HEK293 (cell line): ENCODE data around the gene SH3GL1.

Source experiments
- CTCF ChIA-PET: fragments of 350-600 bp; formaldehyde crosslinking; extraction: SDS; loops from one replicate; lab custom pipeline; 2021; ENCODE audit warnings: antibody characterized with exemption; lab: Yijun Ruan, JAX
- POLR2A ChIA-PET: fragments of 300-600 bp; formaldehyde crosslinking; extraction: SDS; loops from one replicate; lab custom pipeline; 2020; ENCODE audit warnings: antibody characterized with exemption, inconsistent platforms; lab: Yijun Ruan, JAX
- H3K27ac ChIP-seq: fragments of 200-500 bp; sonication (Bioruptor generic); 2 replicates; pipeline ENCODE4 v1.5.1; 2014; ENCODE audit warnings: low read depth, low read length, control low read depth, inconsistent platforms; ENCODE audit errors: extremely low read depth
- H3K36me3 ChIP-seq, 2 experiments: fragments of 200-500 bp in 1 of 2; sonication (Bioruptor generic) in 1 of 2; 1 replicate in 1 of 2; 2 replicates in 1 of 2; pipeline ENCODE4 v1.5.1; 2014 to 2017; ENCODE audit warnings: inconsistent platforms in 2 of 2, low read length in 2 of 2; ENCODE audit not compliant: control insufficient read depth in 2 of 2, insufficient read depth in 1 of 2
- H3K4me1 ChIP-seq: fragments of 200-500 bp; sonication (Bioruptor generic); 2 replicates; pipeline ENCODE4 v1.5.1; 2014; ENCODE audit warnings: mild to moderate bottlenecking, low read length, inconsistent platforms; ENCODE audit not compliant: control insufficient read depth, insufficient read depth
- H3K4me3 ChIP-seq: 2 replicates; pipeline ENCODE4 v1.5.1; 2011; ENCODE audit warnings: low read depth, mild to moderate bottlenecking, control low read depth, low read length, moderate library complexity
- H3K9me3 ChIP-seq: fragments of 200-500 bp; sonication (Bioruptor generic); 2 replicates; pipeline ENCODE4 v1.5.1; 2014; ENCODE audit warnings: low read depth, low read length, inconsistent platforms; ENCODE audit not compliant: control insufficient read depth, insufficient read depth
- MZF1 ChIP-seq: fragments of 450-650 bp; formaldehyde crosslinking; IDR thresholded peaks from 2 replicates; pipeline ENCODE4 v1.5.1; 2017; ENCODE audit warnings: missing biosample characterization, missing genetic modification characterization, borderline replicate concordance
- SALL2 ChIP-seq: fragments of 450-650 bp; formaldehyde crosslinking; IDR thresholded peaks from 2 replicates; pipeline ENCODE4 v1.5.0; 2017; ENCODE audit warnings: missing biosample characterization, mild to moderate bottlenecking, missing genetic modification characterization, borderline replicate concordance
- SP7 ChIP-seq: fragments of 450-650 bp; formaldehyde crosslinking; IDR thresholded peaks from 2 replicates; pipeline ENCODE4 v1.5.1; 2016; ENCODE audit warnings: missing biosample characterization, missing genetic modification characterization
- TRIM28 ChIP-seq: IDR thresholded peaks from 2 replicates; pipeline ENCODE4 v1.6.1; 2011; ENCODE audit warnings: low read length, control low read depth, borderline replicate concordance
- ZBTB21 ChIP-seq: fragments of 450-650 bp; formaldehyde crosslinking; IDR thresholded peaks from 2 replicates; pipeline ENCODE4 v1.5.1; 2017; ENCODE audit warnings: missing biosample characterization, missing genetic modification characterization
- ZBTB48 ChIP-seq: fragments of 450-650 bp; formaldehyde crosslinking; IDR thresholded peaks from 2 replicates; pipeline ENCODE4 v1.5.1; 2016; ENCODE audit warnings: missing biosample characterization, missing genetic modification characterization
- ZBTB6 ChIP-seq: fragments of 450-650 bp; formaldehyde crosslinking; IDR thresholded peaks from 2 replicates; pipeline ENCODE4 v1.5.1; 2017; ENCODE audit warnings: missing biosample characterization, missing genetic modification characterization
- ZIC2 ChIP-seq: fragments of 450-650 bp; formaldehyde crosslinking; IDR thresholded peaks from 2 replicates; pipeline ENCODE4 v1.5.1; 2016; ENCODE audit warnings: missing biosample characterization, missing genetic modification characterization
- ZNF18 ChIP-seq: fragments of 450-650 bp; formaldehyde crosslinking; IDR thresholded peaks from 2 replicates; pipeline ENCODE4 v1.5.1; 2016; ENCODE audit warnings: missing biosample characterization, missing genetic modification characterization
- ZNF221 ChIP-seq: fragments of 450-650 bp; formaldehyde crosslinking; IDR thresholded peaks from 2 replicates; pipeline ENCODE4 v1.5.1; 2017; ENCODE audit warnings: missing biosample characterization, missing genetic modification characterization, borderline replicate concordance
- ZNF23 ChIP-seq: fragments of 450-650 bp; formaldehyde crosslinking; IDR thresholded peaks from 2 replicates; pipeline ENCODE4 v1.5.1; 2016; ENCODE audit warnings: missing biosample characterization, missing genetic modification characterization, borderline replicate concordance
- ZNF266 ChIP-seq: fragments of 450-650 bp; formaldehyde crosslinking; IDR thresholded peaks from 2 replicates; pipeline ENCODE4 v1.5.1; 2016; ENCODE audit warnings: missing biosample characterization, missing genetic modification characterization, low read depth
- ZNF341 ChIP-seq: fragments of 450-650 bp; formaldehyde crosslinking; IDR thresholded peaks from 2 replicates; pipeline ENCODE4; 2016; ENCODE audit warnings: low read depth, missing biosample characterization, missing genetic modification characterization
- ZNF473 ChIP-seq: fragments of 450-650 bp; formaldehyde crosslinking; IDR thresholded peaks from 2 replicates; pipeline ENCODE4 v1.5.1; 2017; ENCODE audit warnings: missing biosample characterization, missing genetic modification characterization
- ZNF510 ChIP-seq: fragments of 450-650 bp; formaldehyde crosslinking; IDR thresholded peaks from 2 replicates; pipeline ENCODE4 v1.5.1; 2018; ENCODE audit warnings: mild to moderate bottlenecking, missing genetic modification characterization, missing biosample characterization; ENCODE audit not compliant: insufficient replicate concordance
- ZNF596 ChIP-seq: fragments of 450-650 bp; IDR thresholded peaks from 2 replicates; pipeline ENCODE4 v1.5.0; 2018; ENCODE audit warnings: missing biosample characterization, mild to moderate bottlenecking, missing genetic modification characterization, moderate library complexity
- ZNF600 ChIP-seq: fragments of 450-650 bp; formaldehyde crosslinking; IDR thresholded peaks from 2 replicates; pipeline ENCODE4 v1.5.1; 2016; ENCODE audit warnings: missing biosample characterization, missing genetic modification characterization
- ZNF623 ChIP-seq: fragments of 450-650 bp; formaldehyde crosslinking; IDR thresholded peaks from 2 replicates; pipeline ENCODE4 v1.5.1; 2016; ENCODE audit warnings: missing biosample characterization, missing genetic modification characterization
- ZNF707 ChIP-seq: fragments of 450-650 bp; formaldehyde crosslinking; IDR thresholded peaks from 2 replicates; pipeline ENCODE4 v1.5.1; 2016; ENCODE audit warnings: missing biosample characterization, missing genetic modification characterization
- ZNF792 ChIP-seq: fragments of 450-650 bp; formaldehyde crosslinking; IDR thresholded peaks from 2 replicates; pipeline ENCODE4 v1.5.1; 2016; ENCODE audit warnings: missing biosample characterization, missing genetic modification characterization
- TF ChIP-seq, protein P1 (sequence below): fragments of 450-650 bp; formaldehyde crosslinking; IDR thresholded peaks from 2 replicates; pipeline ENCODE4 v1.5.1; 2016; ENCODE audit warnings: missing biosample characterization, missing genetic modification characterization
- TF ChIP-seq, protein P2 (sequence below): fragments of 450-650 bp; IDR thresholded peaks from 2 replicates; pipeline ENCODE4 v1.5.1; 2018; ENCODE audit warnings: missing biosample characterization, missing genetic modification characterization
- TF ChIP-seq, protein P3 (sequence below): fragments of 450-650 bp; formaldehyde crosslinking; IDR thresholded peaks from 2 replicates; pipeline ENCODE4 v1.5.1; 2016; ENCODE audit warnings: missing biosample characterization, missing genetic modification characterization
- TF ChIP-seq, protein P4 (sequence below): fragments of 450-650 bp; formaldehyde crosslinking; IDR thresholded peaks from 2 replicates; pipeline ENCODE4 v1.5.1; 2016; ENCODE audit warnings: missing biosample characterization, missing genetic modification characterization
- TF ChIP-seq, protein P5 (sequence below): fragments of 450-650 bp; formaldehyde crosslinking; IDR thresholded peaks from 2 replicates; pipeline ENCODE4; 2016; ENCODE audit warnings: missing biosample characterization, missing genetic modification characterization

Gene SH3GL1

GRCh38 chr19:4376671-4376990 lies 23.7 kb downstream of the SH3GL1 start (continued):
- TF ChIP-seq ZNF510 (no peak), ZNF266 (tag by site-specific recombination) (no peak), ZNF18 (no peak), MZF1 (tag by site-specific recombination) (no peak), ZNF341 (tag by site-specific recombination) (0 out of 2 replicates have a peak, but pooled peaks have one; percentile 36)
- TF ChIP-seq, all 188 proteins: peak for 2

DNA sequence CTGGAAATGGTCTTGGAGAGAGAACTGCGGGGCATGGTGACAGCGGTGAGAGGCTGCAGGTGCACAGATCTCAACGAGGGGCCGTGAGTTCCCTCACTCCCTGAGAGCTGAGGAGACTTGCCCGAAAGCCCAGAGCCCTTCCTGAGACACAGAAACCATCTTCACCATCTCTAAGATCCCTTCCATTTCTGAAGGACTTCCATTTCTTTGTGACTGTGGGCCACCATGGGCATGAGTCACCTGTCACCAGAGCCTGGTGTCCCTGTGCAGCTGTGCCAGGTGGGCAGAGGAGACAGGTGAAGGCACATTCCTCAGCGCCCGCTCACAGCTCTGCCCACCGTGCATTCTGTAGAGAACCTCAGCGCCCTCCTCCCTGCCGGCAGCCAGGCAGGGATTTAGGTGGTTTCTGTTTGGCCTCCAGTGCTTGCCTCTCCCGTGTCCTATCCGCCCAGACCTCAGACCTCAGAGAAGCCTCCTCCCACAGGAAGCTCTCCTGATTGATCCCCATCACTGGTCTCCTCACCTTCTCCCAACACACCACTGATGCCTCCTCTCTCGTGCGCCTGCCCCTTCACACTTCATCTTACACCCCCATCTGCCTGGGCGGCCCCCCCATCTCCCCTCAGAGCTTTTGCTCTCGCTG lies 24.2 kb downstream of the SH3GL1 start:
- ChIA-PET POLR2A (interaction anchor here (0.6 to 3.8 kb wide), 9 partner anchors 10 to 39 kb away, joined by 3 to 19 read pairs (median 6); partner anchors contain the start of genes CHAF1A, MPND and SH3GL1), CTCF (interaction anchor here (0.6 to 5.5 kb wide), 23 partner anchors 11 to 260 kb away, joined by 3 to 40 read pairs (median 4); partner anchors contain the start of genes CHAF1A and SH3GL1)
- Histone ChIP-seq H3K27ac (no peak overlapping the region; the same call in 1 of the 2 replicates), H3K4me1 (peaks cover 9% of the 10 kb centered on the region), H3K36me3 (peaks cover 0 to 3% of the 10 kb centered on the region in 2 experiments; a peak in 1 of 3 replicates), H3K4me3 (no peak overlapping the region), H3K9me3 (no peaks in the 10 kb centered on the region)
- TF ChIP-seq ZBTB48 (tag by site-specific recombination) (0 out of 2 replicates have a peak, but pooled peaks have one; percentile 13), SALL2 (tag by site-specific recombination) (no peak), SP7 (tag by site-specific recombination) (0 out of 2 replicates have a peak, but pooled peaks have one; percentile 1), ZNF707 (tag by site-specific recombination) (no peak), ZNF23 (tag by site-specific recombination) (no peak), ZNF266 (tag by site-specific recombination) (no peak), ZNF792 (tag by site-specific recombination) (no peak), ZBTB21 (tag by site-specific recombination) (no peak), ZNF600 (no peak; the same call in 1 of the 2 replicates), ZNF623 (tag by site-specific recombination) (no peak), TRIM28 (no peak), ZNF473 (tag by site-specific recombination) (no peak), ZNF596 (no peak), ZBTB6 (tag by site-specific recombination) (no peak), ZNF221 (tag by site-specific recombination) (no peak), ZIC2 (0 out of 2 replicates have a peak, but pooled peaks have one; percentile 5)
- TF ChIP-seq, protein P1, sequence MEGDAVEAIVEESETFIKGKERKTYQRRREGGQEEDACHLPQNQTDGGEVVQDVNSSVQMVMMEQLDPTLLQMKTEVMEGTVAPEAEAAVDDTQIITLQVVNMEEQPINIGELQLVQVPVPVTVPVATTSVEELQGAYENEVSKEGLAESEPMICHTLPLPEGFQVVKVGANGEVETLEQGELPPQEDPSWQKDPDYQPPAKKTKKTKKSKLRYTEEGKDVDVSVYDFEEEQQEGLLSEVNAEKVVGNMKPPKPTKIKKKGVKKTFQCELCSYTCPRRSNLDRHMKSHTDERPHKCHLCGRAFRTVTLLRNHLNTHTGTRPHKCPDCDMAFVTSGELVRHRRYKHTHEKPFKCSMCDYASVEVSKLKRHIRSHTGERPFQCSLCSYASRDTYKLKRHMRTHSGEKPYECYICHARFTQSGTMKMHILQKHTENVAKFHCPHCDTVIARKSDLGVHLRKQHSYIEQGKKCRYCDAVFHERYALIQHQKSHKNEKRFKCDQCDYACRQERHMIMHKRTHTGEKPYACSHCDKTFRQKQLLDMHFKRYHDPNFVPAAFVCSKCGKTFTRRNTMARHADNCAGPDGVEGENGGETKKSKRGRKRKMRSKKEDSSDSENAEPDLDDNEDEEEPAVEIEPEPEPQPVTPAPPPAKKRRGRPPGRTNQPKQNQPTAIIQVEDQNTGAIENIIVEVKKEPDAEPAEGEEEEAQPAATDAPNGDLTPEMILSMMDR (tag by site-specific recombination), result no peak
- TF ChIP-seq, protein P2, sequence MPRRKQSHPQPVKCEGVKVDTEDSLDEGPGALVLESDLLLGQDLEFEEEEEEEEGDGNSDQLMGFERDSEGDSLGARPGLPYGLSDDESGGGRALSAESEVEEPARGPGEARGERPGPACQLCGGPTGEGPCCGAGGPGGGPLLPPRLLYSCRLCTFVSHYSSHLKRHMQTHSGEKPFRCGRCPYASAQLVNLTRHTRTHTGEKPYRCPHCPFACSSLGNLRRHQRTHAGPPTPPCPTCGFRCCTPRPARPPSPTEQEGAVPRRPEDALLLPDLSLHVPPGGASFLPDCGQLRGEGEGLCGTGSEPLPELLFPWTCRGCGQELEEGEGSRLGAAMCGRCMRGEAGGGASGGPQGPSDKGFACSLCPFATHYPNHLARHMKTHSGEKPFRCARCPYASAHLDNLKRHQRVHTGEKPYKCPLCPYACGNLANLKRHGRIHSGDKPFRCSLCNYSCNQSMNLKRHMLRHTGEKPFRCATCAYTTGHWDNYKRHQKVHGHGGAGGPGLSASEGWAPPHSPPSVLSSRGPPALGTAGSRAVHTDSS (tag by site-specific recombination), result no peak
- TF ChIP-seq, protein P3, sequence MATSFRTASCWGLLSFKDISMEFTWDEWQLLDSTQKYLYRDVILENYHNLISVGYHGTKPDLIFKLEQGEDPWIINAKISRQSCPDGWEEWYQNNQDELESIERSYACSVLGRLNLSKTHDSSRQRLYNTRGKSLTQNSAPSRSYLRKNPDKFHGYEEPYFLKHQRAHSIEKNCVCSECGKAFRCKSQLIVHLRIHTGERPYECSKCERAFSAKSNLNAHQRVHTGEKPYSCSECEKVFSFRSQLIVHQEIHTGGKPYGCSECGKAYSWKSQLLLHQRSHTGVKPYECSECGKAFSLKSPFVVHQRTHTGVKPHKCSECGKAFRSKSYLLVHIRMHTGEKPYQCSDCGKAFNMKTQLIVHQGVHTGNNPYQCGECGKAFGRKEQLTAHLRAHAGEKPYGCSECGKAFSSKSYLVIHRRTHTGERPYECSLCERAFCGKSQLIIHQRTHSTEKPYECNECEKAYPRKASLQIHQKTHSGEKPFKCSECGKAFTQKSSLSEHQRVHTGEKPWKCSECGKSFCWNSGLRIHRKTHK, result no peak
- TF ChIP-seq, protein P4, sequence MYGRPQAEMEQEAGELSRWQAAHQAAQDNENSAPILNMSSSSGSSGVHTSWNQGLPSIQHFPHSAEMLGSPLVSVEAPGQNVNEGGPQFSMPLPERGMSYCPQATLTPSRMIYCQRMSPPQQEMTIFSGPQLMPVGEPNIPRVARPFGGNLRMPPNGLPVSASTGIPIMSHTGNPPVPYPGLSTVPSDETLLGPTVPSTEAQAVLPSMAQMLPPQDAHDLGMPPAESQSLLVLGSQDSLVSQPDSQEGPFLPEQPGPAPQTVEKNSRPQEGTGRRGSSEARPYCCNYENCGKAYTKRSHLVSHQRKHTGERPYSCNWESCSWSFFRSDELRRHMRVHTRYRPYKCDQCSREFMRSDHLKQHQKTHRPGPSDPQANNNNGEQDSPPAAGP (tag by site-specific recombination), result 0 out of 2 replicates have a peak, but pooled peaks have one; percentile 14
- TF ChIP-seq, protein P5, sequence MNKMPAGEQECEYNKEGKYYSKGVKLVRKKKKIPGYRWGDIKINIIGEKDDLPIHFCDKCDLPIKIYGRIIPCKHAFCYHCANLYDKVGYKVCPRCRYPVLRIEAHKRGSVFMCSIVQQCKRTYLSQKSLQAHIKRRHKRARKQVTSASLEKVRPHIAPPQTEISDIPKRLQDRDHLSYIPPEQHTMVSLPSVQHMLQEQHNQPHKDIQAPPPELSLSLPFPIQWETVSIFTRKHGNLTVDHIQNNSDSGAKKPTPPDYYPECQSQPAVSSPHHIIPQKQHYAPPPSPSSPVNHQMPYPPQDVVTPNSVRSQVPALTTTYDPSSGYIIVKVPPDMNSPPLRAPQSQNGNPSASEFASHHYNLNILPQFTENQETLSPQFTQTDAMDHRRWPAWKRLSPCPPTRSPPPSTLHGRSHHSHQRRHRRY (tag by site-specific recombination), result no peak
